WTC11 (cell line): Measurements from ENCODE around the gene TAL1. TPM values are rescaled to one million over a fixed set of nuclear protein-coding genes. Genes with fewer than 3 reads are reported as not detected.

ENCODE experiments used
- ATAC-seq: fragments of 200-7000 bp; cut with Tn5 transposase; 2 replicates; pipeline ENCODE4 v1.10.0; 2021; ENCODE audit warnings: mild to moderate bottlenecking, moderate library complexity
- CTCF ChIA-PET: fragments of 300-600 bp; sonication (Branson Sonifier 250); formaldehyde crosslinking; loops from one replicate; lab custom pipeline; 2021; ENCODE audit warnings: antibody characterized with exemption; lab: Charles Lee
- POLR2A ChIA-PET: fragments of 350-600 bp; sonication (Branson Sonifier 250); formaldehyde crosslinking; loops from one replicate; lab custom pipeline; 2021; ENCODE audit warnings: antibody characterized with exemption; lab: Charles Lee
- DNase-seq: peaks from one replicate; pipeline ENCODE4 v3.0.0; 2021; ENCODE audit warnings: low spot score
- H3K27ac Mint-ChIP-seq: 2 replicates; pipeline ENCODE4 v1.8.0; 2021; ENCODE audit warnings: mixed read lengths
- H3K27me3 Mint-ChIP-seq: 2 replicates; pipeline ENCODE4 v1.8.0; 2021; ENCODE audit warnings: low read depth, mild to moderate bottlenecking, moderate library complexity, mixed read lengths
- H3K36me3 Mint-ChIP-seq: 2 replicates; pipeline ENCODE4 v1.8.0; 2021; ENCODE audit warnings: mixed read lengths
- H3K4me1 Mint-ChIP-seq: 2 replicates; pipeline ENCODE4 v1.8.0; 2022; ENCODE audit warnings: mixed read lengths
- H3K4me3 Mint-ChIP-seq: 2 replicates; pipeline ENCODE4 v1.8.0; 2021; ENCODE audit warnings: mild to moderate bottlenecking, moderate library complexity, mixed read lengths
- H3K9me3 Mint-ChIP-seq: 2 replicates; pipeline ENCODE4 v1.8.0; 2021; ENCODE audit warnings: mixed read lengths
- ATF6 ChIP-seq: sonication (generic); formaldehyde crosslinking; IDR thresholded peaks from 2 replicates; pipeline ENCODE4 v1.8.1; 2023; ENCODE audit warnings: mild to moderate bottlenecking, missing genetic modification reagents
- CREM ChIP-seq: sonication (generic); formaldehyde crosslinking; IDR thresholded peaks from 2 replicates; pipeline ENCODE4 v1.8.1; 2022; ENCODE audit warnings: mild to moderate bottlenecking, missing genetic modification reagents, moderate library complexity
- CTCF ChIP-seq: fragments of 200-600 bp; IDR thresholded peaks from 2 replicates; pipeline ENCODE4 v1.8.0; 2022; ENCODE audit warnings: antibody characterized with exemption
- ELF4 ChIP-seq: sonication (generic); formaldehyde crosslinking; IDR thresholded peaks from 2 replicates; pipeline ENCODE4 v1.8.1; 2022; ENCODE audit warnings: low read depth, mild to moderate bottlenecking, moderate library complexity, missing genetic modification reagents
- FOXK1 ChIP-seq: sonication (generic); formaldehyde crosslinking; IDR thresholded peaks from 2 replicates; pipeline ENCODE4 v1.8.0; 2022; ENCODE audit warnings: mild to moderate bottlenecking, moderate library complexity, missing genetic modification reagents
- IRF2 ChIP-seq: sonication (generic); formaldehyde crosslinking; IDR thresholded peaks from 2 replicates; pipeline ENCODE4 v1.8.0; 2022; ENCODE audit warnings: low read depth, missing genetic modification reagents, borderline replicate concordance
- KAT7 ChIP-seq: sonication (generic); formaldehyde crosslinking; IDR thresholded peaks from 2 replicates; pipeline ENCODE4 v1.8.1; 2023; ENCODE audit warnings: missing genetic modification reagents, mild to moderate bottlenecking, borderline replicate concordance
- ZNF121 ChIP-seq: sonication (generic); formaldehyde crosslinking; IDR thresholded peaks from 2 replicates; pipeline ENCODE4 v1.8.0; 2023; ENCODE audit warnings: missing genetic modification reagents
- ZNF263 ChIP-seq: sonication (generic); formaldehyde crosslinking; IDR thresholded peaks from 2 replicates; pipeline ENCODE4 v1.8.1; 2022; ENCODE audit warnings: low read depth, mild to moderate bottlenecking, moderate library complexity, missing genetic modification reagents
- ZNF671 ChIP-seq: fragments of 250-450 bp; sonication (Bioruptor Pico); IDR thresholded peaks from 2 replicates; pipeline ENCODE4 v1.8.0; 2021; ENCODE audit warnings: mild to moderate bottlenecking
- total RNA-seq: library from RNA; stranded (reverse); gene quantifications from 3 replicates; pipeline ENCODE4 v1.2.3, GENCODE V29; 2021
- TF ChIP-seq, protein P1 (sequence below): sonication (generic); formaldehyde crosslinking; IDR thresholded peaks from 2 replicates; pipeline ENCODE4 v1.8.1; 2023; ENCODE audit warnings: mild to moderate bottlenecking, moderate library complexity, missing genetic modification reagents
- TF ChIP-seq, protein P2 (sequence below): sonication (generic); formaldehyde crosslinking; IDR thresholded peaks from 2 replicates; pipeline ENCODE4 v1.8.0; 2023; ENCODE audit warnings: missing genetic modification reagents, mild to moderate bottlenecking, borderline replicate concordance
- TF ChIP-seq, protein P3 (sequence below): sonication (generic); formaldehyde crosslinking; IDR thresholded peaks from 2 replicates; pipeline ENCODE4 v1.8.1; 2023; ENCODE audit warnings: mild to moderate bottlenecking, missing genetic modification reagents, borderline replicate concordance

TAL1 gene
- total RNA-seq, 1 experiment from 2014 or later = 0.63 TPM

GRCh38 chr1:47178020-47178419 is 54.0 kb downstream of the TAL1 start (continued):
- TF ChIP-seq CTCF (no peak), ELF4 (CRISPR knock-in tag) (no peak), ATF6 (no peak), CREM (CRISPR knock-in tag) (no peak), IRF2 (no peak)

GRCh38 chr1:47175227-47175934 is 56.6 kb downstream of the TAL1 start:
- Mint-ChIP-seq H3K27ac (no peak overlapping the region), H3K4me3 (no peak overlapping the region), H3K36me3 (no peaks in the 10 kb centered on the region), H3K4me1 (peaks cover 17% of the 10 kb centered on the region), H3K27me3 (peaks cover 26% of the 10 kb centered on the region)
- peak; percentile 72 for DNase-seq
- POLR2A ChIA-PET = no interaction called here
- CTCF ChIA-PET = interaction anchor here (0.7 to 2.2 kb wide), 7 partner anchors 9 to 306 kb away, joined by 3 to 11 read pairs (median 7); partner anchors contain the start of gene CYP4X1
- ATAC-seq = peak; percentile 55
- TF ChIP-seq, protein P1, sequence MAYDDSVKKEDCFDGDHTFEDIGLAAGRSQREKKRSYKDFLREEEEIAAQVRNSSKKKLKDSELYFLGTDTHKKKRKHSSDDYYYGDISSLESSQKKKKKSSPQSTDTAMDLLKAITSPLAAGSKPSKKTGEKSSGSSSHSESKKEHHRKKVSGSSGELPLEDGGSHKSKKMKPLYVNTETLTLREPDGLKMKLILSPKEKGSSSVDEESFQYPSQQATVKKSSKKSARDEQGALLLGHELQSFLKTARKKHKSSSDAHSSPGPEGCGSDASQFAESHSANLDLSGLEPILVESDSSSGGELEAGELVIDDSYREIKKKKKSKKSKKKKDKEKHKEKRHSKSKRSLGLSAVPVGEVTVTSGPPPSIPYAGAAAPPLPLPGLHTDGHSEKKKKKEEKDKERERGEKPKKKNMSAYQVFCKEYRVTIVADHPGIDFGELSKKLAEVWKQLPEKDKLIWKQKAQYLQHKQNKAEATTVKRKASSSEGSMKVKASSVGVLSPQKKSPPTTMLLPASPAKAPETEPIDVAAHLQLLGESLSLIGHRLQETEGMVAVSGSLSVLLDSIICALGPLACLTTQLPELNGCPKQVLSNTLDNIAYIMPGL (CRISPR knock-in tag) = no peak
- TF ChIP-seq ZNF671 (CRISPR knock-in tag) (no peak), CTCF (peak; percentile 96)
- TF ChIP-seq, all 79 proteins: peak for 1
- peaks cover 6% of the 10 kb centered on the region; the same call in 1 of the 2 replicates for H3K9me3 Mint-ChIP-seq

- Mint-ChIP-seq H3K27me3 (peaks cover 24% of the 10 kb centered on the region), H3K9me3 (peaks cover 6% of the 10 kb centered on the region; the same call in 1 of the 2 replicates), H3K4me1 (peaks cover 15% of the 10 kb centered on the region), H3K27ac (no peak overlapping the region), H3K36me3 (no peaks in the 10 kb centered on the region), H3K4me3 (no peak overlapping the region)
- no peak for DNase-seq
- no peak for ATAC-seq
- ChIA-PET POLR2A (no interaction called here), CTCF (interaction anchor here (0.7 to 2.2 kb wide), 6 partner anchors 10 to 299 kb away, joined by 3 to 11 read pairs (median 7); partner anchors contain the start of gene CYP4X1)
- TF ChIP-seq ZNF121 (CRISPR knock-in tag) = no peak
- TF ChIP-seq FOXK1 (CRISPR knock-in tag) = no peak
- TF ChIP-seq, protein P2, sequence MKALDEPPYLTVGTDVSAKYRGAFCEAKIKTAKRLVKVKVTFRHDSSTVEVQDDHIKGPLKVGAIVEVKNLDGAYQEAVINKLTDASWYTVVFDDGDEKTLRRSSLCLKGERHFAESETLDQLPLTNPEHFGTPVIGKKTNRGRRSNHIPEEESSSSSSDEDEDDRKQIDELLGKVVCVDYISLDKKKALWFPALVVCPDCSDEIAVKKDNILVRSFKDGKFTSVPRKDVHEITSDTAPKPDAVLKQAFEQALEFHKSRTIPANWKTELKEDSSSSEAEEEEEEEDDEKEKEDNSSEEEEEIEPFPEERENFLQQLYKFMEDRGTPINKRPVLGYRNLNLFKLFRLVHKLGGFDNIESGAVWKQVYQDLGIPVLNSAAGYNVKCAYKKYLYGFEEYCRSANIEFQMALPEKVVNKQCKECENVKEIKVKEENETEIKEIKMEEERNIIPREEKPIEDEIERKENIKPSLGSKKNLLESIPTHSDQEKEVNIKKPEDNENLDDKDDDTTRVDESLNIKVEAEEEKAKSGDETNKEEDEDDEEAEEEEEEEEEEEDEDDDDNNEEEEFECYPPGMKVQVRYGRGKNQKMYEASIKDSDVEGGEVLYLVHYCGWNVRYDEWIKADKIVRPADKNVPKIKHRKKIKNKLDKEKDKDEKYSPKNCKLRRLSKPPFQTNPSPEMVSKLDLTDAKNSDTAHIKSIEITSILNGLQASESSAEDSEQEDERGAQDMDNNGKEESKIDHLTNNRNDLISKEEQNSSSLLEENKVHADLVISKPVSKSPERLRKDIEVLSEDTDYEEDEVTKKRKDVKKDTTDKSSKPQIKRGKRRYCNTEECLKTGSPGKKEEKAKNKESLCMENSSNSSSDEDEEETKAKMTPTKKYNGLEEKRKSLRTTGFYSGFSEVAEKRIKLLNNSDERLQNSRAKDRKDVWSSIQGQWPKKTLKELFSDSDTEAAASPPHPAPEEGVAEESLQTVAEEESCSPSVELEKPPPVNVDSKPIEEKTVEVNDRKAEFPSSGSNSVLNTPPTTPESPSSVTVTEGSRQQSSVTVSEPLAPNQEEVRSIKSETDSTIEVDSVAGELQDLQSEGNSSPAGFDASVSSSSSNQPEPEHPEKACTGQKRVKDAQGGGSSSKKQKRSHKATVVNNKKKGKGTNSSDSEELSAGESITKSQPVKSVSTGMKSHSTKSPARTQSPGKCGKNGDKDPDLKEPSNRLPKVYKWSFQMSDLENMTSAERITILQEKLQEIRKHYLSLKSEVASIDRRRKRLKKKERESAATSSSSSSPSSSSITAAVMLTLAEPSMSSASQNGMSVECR (CRISPR knock-in tag) = no peak
- TF ChIP-seq ZNF263 (CRISPR knock-in tag) = no peak
- TF ChIP-seq KAT7 (CRISPR knock-in tag) = no peak
- TF ChIP-seq, protein P3, sequence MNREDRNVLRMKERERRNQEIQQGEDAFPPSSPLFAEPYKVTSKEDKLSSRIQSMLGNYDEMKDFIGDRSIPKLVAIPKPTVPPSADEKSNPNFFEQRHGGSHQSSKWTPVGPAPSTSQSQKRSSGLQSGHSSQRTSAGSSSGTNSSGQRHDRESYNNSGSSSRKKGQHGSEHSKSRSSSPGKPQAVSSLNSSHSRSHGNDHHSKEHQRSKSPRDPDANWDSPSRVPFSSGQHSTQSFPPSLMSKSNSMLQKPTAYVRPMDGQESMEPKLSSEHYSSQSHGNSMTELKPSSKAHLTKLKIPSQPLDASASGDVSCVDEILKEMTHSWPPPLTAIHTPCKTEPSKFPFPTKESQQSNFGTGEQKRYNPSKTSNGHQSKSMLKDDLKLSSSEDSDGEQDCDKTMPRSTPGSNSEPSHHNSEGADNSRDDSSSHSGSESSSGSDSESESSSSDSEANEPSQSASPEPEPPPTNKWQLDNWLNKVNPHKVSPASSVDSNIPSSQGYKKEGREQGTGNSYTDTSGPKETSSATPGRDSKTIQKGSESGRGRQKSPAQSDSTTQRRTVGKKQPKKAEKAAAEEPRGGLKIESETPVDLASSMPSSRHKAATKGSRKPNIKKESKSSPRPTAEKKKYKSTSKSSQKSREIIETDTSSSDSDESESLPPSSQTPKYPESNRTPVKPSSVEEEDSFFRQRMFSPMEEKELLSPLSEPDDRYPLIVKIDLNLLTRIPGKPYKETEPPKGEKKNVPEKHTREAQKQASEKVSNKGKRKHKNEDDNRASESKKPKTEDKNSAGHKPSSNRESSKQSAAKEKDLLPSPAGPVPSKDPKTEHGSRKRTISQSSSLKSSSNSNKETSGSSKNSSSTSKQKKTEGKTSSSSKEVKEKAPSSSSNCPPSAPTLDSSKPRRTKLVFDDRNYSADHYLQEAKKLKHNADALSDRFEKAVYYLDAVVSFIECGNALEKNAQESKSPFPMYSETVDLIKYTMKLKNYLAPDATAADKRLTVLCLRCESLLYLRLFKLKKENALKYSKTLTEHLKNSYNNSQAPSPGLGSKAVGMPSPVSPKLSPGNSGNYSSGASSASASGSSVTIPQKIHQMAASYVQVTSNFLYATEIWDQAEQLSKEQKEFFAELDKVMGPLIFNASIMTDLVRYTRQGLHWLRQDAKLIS = no peak
These were observed 57.4 kb downstream of the TAL1 start for GRCh38 chr1:47174656-47175020.
